Measurements from ENCODE around the gene DNAJC22. TPM values are rescaled to one million over a fixed set of nuclear protein-coding genes. Genes with fewer than 3 reads are reported as not detected.
A peak's percentile ranks its signal among the peaks of the same experiment; 100 is the strongest.

Gene DNAJC22
- total and polyA plus RNA-seq, 2 donors (not counting 1 experiment from before 2014, with no cell fraction given), result not detected

DNA sequence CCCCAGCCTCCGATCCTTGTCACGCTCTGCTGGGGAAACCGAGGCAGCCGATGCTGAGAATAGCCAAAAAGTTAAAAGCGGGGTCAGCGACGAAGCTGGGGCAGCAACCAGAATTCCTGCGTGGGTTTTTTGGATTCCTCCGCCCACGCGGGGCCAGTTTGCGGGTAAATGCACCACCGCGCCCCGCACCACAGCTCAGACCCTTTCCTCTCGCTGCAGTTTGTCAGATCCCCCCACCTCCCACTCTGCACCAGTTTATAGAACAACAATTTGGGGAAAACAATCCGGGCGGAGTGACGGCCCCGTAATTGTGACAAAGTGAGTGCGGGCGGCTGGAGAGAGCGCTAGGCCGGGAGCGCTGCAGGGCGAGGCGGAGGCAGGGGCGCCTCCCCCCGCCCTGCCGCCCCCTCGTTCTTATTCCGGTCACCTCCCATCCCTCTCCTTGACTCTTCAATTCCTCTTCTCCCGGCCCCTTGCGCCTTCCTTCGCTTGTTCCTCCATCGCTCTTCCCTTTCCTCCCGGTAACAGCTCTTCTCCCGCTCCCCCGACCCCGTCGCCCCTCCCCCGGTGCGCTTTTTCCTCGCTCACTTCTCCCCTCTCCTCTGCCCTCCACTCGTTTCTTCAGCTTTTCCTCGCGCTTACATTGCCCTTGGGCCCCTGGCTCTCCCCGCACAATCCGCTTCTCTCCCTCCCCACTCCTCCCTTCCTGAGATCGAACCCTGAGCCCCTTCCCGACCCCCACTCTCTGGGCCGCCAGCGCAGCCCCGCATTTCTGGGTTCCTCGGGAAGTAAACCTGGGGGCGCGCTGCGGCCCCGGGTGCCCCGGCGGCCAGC lies 646 bp upstream of the DNAJC22 start:
- Histone ChIP-seq H2AFZ (ENCODE audit: insufficient read depth, low read depth, low read length, poor library complexity, severe bottlenecking) (peak overlapping the region; percentile 53), H3K4me2 (replicated peaks; ENCODE audit: low read depth, low read length, poor library complexity, severe bottlenecking) (peak overlapping the region; percentile 80), H3K4me3 (ENCODE audit: control extremely low read depth in 1 of 5, extremely low read depth in 1 of 5, insufficient read depth in 1 of 5, low read depth in 2 of 5, low read length in 4 of 5) (peak overlapping the region in 4 of 5 experiments; percentile 31 to 61 (median 44)), H4K20me1 (ENCODE audit: control insufficient read depth, insufficient read depth, low read length, poor library complexity, severe bottlenecking) (peaks cover 24% of the 10 kb centered on the region), H3K27me3 (replicated peaks in 1 of 4; ENCODE audit: control extremely low read depth in 1 of 4, control insufficient read depth in 3 of 4, insufficient read depth in 4 of 4, low read length in 3 of 4) (peaks cover 0 to 89% (median 62%) of the 10 kb centered on the region in 4 experiments), H3K4me1 (ENCODE audit: control insufficient read depth in 2 of 2, insufficient read depth in 2 of 2, low read length in 2 of 2) (peaks cover 65 to 67% of the 10 kb centered on the region in 2 donors), H3K9ac (ENCODE audit: low read length) (peak overlapping the region; percentile 39), H3K27ac (ENCODE audit: low read length in 2 of 2) (no peak overlapping the region), H3K79me2 (ENCODE audit: control insufficient read depth, insufficient read depth, low read length) (no peaks in the 10 kb centered on the region), H3K9me3 (ENCODE audit: control extremely low read depth in 1 of 3, control insufficient read depth in 2 of 3, insufficient read depth in 1 of 3, low read length in 2 of 3) (peaks cover 0 to 35% (median 0%) of the 10 kb centered on the region in 3 donors), H3K36me3 (replicated peaks in 1 of 2; ENCODE audit: control extremely low read depth in 1 of 2, control insufficient read depth in 1 of 2, extremely low read depth in 1 of 2, insufficient read depth in 2 of 2, low read length in 1 of 2) (no peaks in the 10 kb centered on the region)
- TF ChIP-seq, protein P1, sequence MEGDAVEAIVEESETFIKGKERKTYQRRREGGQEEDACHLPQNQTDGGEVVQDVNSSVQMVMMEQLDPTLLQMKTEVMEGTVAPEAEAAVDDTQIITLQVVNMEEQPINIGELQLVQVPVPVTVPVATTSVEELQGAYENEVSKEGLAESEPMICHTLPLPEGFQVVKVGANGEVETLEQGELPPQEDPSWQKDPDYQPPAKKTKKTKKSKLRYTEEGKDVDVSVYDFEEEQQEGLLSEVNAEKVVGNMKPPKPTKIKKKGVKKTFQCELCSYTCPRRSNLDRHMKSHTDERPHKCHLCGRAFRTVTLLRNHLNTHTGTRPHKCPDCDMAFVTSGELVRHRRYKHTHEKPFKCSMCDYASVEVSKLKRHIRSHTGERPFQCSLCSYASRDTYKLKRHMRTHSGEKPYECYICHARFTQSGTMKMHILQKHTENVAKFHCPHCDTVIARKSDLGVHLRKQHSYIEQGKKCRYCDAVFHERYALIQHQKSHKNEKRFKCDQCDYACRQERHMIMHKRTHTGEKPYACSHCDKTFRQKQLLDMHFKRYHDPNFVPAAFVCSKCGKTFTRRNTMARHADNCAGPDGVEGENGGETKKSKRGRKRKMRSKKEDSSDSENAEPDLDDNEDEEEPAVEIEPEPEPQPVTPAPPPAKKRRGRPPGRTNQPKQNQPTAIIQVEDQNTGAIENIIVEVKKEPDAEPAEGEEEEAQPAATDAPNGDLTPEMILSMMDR (IDR thresholded peaks at IDR 0.05), result no peak
- TF ChIP-seq EZH2 (IDR thresholded peaks at IDR 0.05; ENCODE audit: borderline replicate concordance, insufficient read depth, low read depth, low read length, poor library complexity, severe bottlenecking), result peak; percentile 87
- Mint-ChIP-seq H3K9me3 (ENCODE audit: insufficient read depth) (no peaks in the 10 kb centered on the region), H3K27me3 (peaks cover 47% of the 10 kb centered on the region), H3K4me1 (peaks cover 59% of the 10 kb centered on the region), H3K4me3 (peak overlapping the region; percentile 90), H3K27ac (no peak overlapping the region)
- peak; percentile 51 for DNase-seq
- WGBS (ENCODE audit: insufficient coverage), result 2% methylated on average over 57 of the region's 61 CpGs
- ATAC-seq (ENCODE audit: low read depth), result no peak
- CTCF ChIA-PET, result interaction anchor here (1.1 to 22.4 kb wide), 9 partner anchors 11 to 192 kb away, joined by 3 to 729 read pairs (median 30); partner anchors contain the start of genes C1QL4, KCNH3, PRPH and SPATS2
- intact Hi-C loops (cut with micrococcal nuclease), result loop anchor here (10.0 kb wide), 2 partner anchors 251 to 499 kb away; partner anchors contain the start of genes BCDIN3D and DHH
- POLR2A ChIA-PET, result interaction anchor here (1.5 to 2.0 kb wide), 2 partner anchors 21 to 23 kb away, joined by 8 to 9 read pairs; partner anchors contain the start of genes SPATS2 and TROAP

Data from B cell (primary cell).